Measurements from ENCODE around the gene GNAI3. TPM values are rescaled to one million over a fixed set of nuclear protein-coding genes. Genes with fewer than 3 reads are reported as not detected.
A peak's percentile ranks its signal among the peaks of the same experiment; 100 is the strongest.

The GNAI3 gene
- total RNA-seq, 1 donor from 2014 or later = 6.7 TPM

- ATAC-seq (peak; percentile 48 to 78), DNase-seq (peak; percentile 72)
- Histone ChIP-seq H3K27ac (peak overlapping the region; percentile 59), H3K4me3 (no peak overlapping the region), H3K4me1 (peaks cover 39% of the 10 kb centered on the region), H3K36me3 (no peaks in the 10 kb centered on the region), H3K9me3 (no peaks in the 10 kb centered on the region), H3K27me3 (ENCODE audit: low read depth) (no peaks in the 10 kb centered on the region)
- intact Hi-C loops (cut with DNase I) = no loop called here
- no peak for TF ChIP-seq CTCF (IDR thresholded peaks at IDR 0.05)
These were observed 67.5 kb downstream of the GNAI3 start for GRCh38 chr1:109615879-109616278.

- Histone ChIP-seq H3K36me3 (no peaks in the 10 kb centered on the region), H3K4me1 (peaks cover 44% of the 10 kb centered on the region), H3K9me3 (no peaks in the 10 kb centered on the region), H3K4me3 (no peak overlapping the region), H3K27me3 (ENCODE audit: low read depth) (no peaks in the 10 kb centered on the region), H3K27ac (peak overlapping the region; percentile 59)
- intact Hi-C loops (cut with DNase I) = no loop called here
- no peak for ATAC-seq
- TF ChIP-seq CTCF (IDR thresholded peaks at IDR 0.05) = no peak
- DNase-seq = no peak
These were observed 68.0 kb downstream of the GNAI3 start for GRCh38 chr1:109616391-109616790.

GRCh38 chr1:109617291-109617801 is 68.9 kb downstream of the GNAI3 start:
- ATAC-seq (peak in 1 of 2 donors; percentile 4), DNase-seq (no peak)
- TF ChIP-seq CTCF (IDR thresholded peaks at IDR 0.05) = no peak
- H3K36me3 ChIP-seq = no peaks in the 10 kb centered on the region
- intact Hi-C loops (cut with DNase I) = no loop called here
- H3K27ac ChIP-seq = peak overlapping the region; percentile 59
- H3K27me3 ChIP-seq (ENCODE audit: low read depth) = no peaks in the 10 kb centered on the region
- H3K9me3 ChIP-seq = no peaks in the 10 kb centered on the region
- no peak overlapping the region for H3K4me3 ChIP-seq
- peaks cover 53% of the 10 kb centered on the region for H3K4me1 ChIP-seq

GRCh38 chr1:109618661-109619575 is 70.5 kb downstream of the GNAI3 start:
- intact Hi-C loops (cut with DNase I) = no loop called here
- Histone ChIP-seq H3K4me1 (peaks cover 69% of the 10 kb centered on the region), H3K9me3 (no peaks in the 10 kb centered on the region), H3K36me3 (no peaks in the 10 kb centered on the region), H3K27ac (peak overlapping the region; percentile 87), H3K27me3 (ENCODE audit: low read depth) (no peaks in the 10 kb centered on the region), H3K4me3 (peak overlapping the region; percentile 85)
- no peak for DNase-seq
- no peak for ATAC-seq
- no peak for TF ChIP-seq CTCF (IDR thresholded peaks at IDR 0.05)

GRCh38 chr1:109619576-109620400 is 71.4 kb downstream of the GNAI3 start, which contains the start of the genes AMPD2 and GNAT2:
AMPD2 (plus strand) TSS chr1:109619837; CDS start chr1:109621176, 1,339 bp downstream.
GNAT2 (minus strand) TSS chr1:109619616; CDS start chr1:109612870, 6,746 bp downstream.
- intact Hi-C loops (cut with DNase I) = no loop called here
- H3K4me1 ChIP-seq = peaks cover 76% of the 10 kb centered on the region
- ATAC-seq (peak; percentile 79 to 82), DNase-seq (peak; percentile 90)
- no peaks in the 10 kb centered on the region for H3K9me3 ChIP-seq
- H3K27ac ChIP-seq = peak within 1 kb of the TSS; percentile 87
- no peaks in the 10 kb centered on the region for H3K27me3 ChIP-seq (ENCODE audit: low read depth)
- no peak for TF ChIP-seq CTCF (IDR thresholded peaks at IDR 0.05)
- peak within 1 kb of the TSS; percentile 85 for H3K4me3 ChIP-seq
- H3K36me3 ChIP-seq = no peaks in the 10 kb centered on the region
